GM18507 (cell line): ENCODE measurements around the gene PLEKHA7.
A peak's percentile ranks its signal among the peaks of the same experiment; 100 is the strongest.
"Not testable (repeated sequence)": the region's sequence is repeated elsewhere in the genome, so short reads cannot be mapped to it uniquely, and the experiment has no call there.

Experiments used
- DNase-seq: peaks from one replicate; pipeline ENCODE4 v3.0.0; 2011; ENCODE audit warnings: low read depth; ENCODE audit not compliant: insufficient read length; ENCODE audit errors: extremely low spot score
- FAIRE-seq: peaks from 2 replicates; lab custom pipeline; 2011; peaks lifted over from hg19 to GRCh38; lab: Jason Lieb, UNC

The PLEKHA7 gene

GRCh38 chr11:17012712-17013547 lies 1.3 kb downstream of the PLEKHA7 start:
- no peak for FAIRE-seq
- DNase-seq, result no peak

DNA sequence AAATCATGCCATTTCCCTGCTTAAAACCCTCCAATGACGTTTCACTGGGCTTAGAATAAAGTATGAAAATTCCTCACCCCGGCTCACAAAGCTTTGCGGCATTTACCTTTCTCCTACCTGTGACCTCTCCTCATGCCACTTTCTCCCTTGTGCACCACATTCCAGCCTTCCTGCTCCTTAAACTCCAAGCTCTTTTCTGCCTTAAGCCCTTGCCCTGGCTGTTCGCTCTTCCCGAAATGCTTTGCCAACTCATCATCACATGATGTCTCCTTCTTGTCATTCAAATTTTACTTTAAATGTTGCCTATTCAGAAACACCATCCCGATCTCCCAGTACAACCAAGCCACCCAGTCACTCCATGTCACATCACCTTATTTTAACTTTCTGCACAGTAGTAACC lies 2.0 kb downstream of the PLEKHA7 start:
- DNase-seq, result no peak

DNA sequence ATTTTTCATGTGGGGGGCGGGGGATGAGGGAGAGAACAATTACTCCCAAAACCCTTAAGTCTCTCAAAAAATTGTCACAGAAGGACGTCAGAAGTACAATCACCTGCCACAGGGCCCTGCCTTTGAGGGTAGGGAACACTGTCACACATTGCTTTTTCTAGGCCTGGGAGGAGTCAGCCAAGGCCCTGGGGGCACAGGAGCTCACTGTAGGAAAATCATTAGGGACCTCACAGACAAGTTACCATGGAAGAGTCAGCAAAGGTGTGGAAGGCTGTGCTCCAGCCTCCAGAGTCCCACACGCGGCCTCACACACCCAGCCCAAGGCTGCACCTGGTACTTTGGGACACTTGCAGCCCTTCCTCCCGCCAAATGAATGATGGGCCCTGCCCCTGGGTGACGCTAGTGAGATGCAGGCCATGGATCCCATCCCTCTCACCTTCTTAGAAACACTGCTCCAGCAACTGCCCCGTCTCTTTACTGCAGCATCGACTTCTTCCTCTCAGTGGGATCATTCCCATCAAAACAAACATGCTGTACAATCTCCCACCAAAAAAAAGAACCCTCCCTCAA lies 3.3 kb downstream of the PLEKHA7 start:
- FAIRE-seq (no peak), DNase-seq (no peak)

More for the DNA sequence above, 2.0 kb downstream of the PLEKHA7 start:
- FAIRE-seq, result no peak

GRCh38 chr11:17008099-17008498 lies 6.1 kb downstream of the PLEKHA7 start:
- no peak for FAIRE-seq

GRCh38 chr11:17005646-17006045 lies 8.6 kb downstream of the PLEKHA7 start:
- FAIRE-seq (no peak), DNase-seq (no peak)

More at GRCh38 chr11:17008099-17008498, 6.1 kb downstream of the PLEKHA7 start:
- DNase-seq, result no peak

DNA sequence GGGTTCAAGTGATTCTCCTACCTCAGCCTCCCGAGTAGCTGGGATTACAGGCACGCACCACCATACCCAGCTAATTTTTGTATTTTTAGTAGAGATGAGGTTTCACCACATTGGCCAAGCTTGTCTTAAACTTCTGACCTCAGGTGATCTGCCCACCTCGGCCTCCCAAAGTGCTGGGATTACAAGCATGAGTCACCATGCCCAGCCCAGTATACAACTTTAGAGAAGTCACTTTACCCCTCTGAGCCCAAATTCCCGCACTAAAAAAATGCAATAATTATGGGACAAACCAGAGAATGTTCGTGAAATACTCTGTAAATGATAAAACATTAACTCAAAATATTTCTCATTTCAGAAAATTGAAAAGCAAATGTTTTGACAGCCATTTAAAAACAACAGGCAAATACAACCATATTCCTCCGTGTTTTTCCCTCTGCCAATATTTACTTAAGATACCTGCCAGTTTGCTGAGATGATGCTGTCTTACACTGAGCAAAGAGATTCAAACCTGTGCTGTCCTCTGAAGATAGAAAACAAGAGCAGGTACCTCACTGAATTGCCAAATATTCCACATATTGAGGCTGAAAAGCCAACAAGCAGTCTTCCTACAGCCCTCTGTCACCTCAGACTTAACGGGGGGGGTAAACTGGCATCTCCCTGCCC lies 9.6 kb downstream of the PLEKHA7 start:
- FAIRE-seq (no peak), DNase-seq (no peak)

- DNase-seq (no peak), FAIRE-seq (no peak)
Observed at GRCh38 chr11:17003426-17003825, 10.8 kb downstream of the PLEKHA7 start.

DNA sequence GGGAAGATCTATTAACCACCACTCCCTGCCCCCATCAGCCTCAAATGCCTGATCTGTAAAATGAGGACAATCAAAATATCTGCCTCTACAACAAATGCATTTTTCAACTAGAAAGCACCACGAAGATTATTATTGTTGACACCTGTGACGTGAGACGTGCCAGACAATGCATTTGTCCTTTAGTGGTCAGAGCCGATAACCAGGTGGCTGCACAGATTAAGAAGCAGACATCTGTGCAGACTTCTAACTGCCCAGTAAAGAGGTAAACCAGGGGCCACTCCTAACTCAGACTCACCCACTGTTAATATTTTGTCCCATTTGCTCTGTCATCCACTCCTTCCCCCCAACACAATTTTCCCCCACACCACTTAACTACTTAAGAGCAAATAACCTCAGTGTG lies 11.7 kb downstream of the PLEKHA7 start:
- FAIRE-seq (no peak), DNase-seq (no peak)

DNA sequence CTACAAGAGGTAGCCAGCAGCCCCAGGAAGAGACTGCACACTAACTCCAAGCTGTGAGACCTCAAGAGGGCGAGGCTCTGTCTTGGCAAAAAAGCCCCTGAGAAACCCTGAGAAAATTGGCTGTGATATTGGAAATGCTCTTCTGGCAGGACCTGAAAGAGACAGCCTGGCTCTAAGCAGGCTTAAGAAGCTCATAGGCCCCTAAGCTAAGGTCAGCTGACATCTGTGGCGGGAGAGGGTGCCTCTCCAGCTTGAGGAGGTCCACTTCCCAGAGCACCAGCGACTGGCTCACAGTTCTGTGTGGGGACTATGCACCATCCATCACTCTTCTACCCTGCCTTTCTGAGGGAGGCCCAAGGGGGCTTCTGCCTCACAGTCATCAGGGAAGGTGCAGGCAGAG lies 12.4 kb downstream of the PLEKHA7 start:
- FAIRE-seq (no peak), DNase-seq (no peak)

DNA sequence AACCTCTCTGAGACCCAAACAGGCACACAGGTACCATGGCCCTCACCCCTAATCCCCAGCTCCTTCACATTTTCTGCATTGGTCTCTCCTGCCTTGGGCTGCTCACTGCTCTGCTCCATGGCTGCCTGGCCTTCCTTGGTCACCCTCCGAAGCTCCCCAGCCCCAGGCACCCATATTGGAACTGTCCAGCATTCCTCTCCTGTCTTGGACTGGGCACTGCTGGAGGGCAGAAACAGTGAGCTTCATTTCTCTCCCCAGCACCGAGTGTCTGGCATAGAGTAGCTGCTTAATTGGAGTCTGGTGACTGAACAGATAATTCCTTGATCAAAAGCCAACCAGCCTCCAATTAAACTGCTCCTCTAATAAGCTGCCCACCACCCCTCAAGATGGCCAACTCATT lies 13.2 kb downstream of the PLEKHA7 start:
- no peak for DNase-seq
- FAIRE-seq, result no peak

GRCh38 chr11:17000253-17000652 lies 14.0 kb downstream of the PLEKHA7 start:
- not testable (repeated sequence) for FAIRE-seq, DNase-seq

DNA sequence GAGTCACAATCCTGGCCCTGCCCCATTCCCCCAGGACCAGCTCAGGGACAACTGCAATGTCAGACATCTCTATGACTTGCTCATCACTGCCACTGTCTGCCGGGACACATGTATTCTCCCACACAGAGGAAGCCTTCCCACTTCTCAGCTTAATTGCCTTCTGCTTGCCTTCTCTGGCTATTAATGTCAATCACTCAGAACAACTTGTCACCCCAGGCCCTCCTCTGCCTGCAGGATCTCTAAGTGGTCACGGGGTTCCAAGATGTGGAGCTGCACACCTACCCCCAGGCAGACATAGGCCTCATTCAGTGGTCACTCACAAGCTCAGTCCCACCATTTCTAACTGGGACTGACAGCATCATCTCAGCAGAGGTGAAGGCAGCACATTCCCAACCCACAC lies 15.1 kb downstream of the PLEKHA7 start:
- no peak for FAIRE-seq
- DNase-seq, result no peak

- no peak for DNase-seq
- no peak for FAIRE-seq
Observed at GRCh38 chr11:16997624-16998023, 16.6 kb downstream of the PLEKHA7 start.

DNA sequence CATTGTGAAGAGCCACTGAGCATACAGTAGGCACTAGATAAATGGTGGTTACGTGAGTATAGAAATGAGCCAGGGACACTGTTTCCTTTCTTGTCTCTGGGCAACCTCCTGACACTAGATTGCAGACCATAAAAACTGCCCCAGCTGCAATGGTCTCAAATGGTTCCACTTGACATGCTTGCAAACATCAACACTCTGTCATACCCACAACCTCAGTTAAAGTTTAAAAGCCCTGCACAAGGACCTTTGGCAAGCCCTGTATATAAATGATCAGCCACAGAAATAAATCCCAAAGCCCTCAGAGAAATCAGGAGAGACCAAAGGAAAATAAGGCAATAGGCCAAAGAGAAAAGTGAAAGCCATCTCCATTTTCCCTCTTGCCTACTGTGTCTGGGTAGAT lies 20.7 kb downstream of the PLEKHA7 start:
- FAIRE-seq (peak; percentile 63), DNase-seq (no peak)

- DNase-seq (no peak), FAIRE-seq (no peak)
Observed at GRCh38 chr11:16992846-16993245, 21.4 kb downstream of the PLEKHA7 start.

- FAIRE-seq (no peak), DNase-seq (no peak)
Observed at GRCh38 chr11:16989554-16989953, 24.7 kb downstream of the PLEKHA7 start.

DNA sequence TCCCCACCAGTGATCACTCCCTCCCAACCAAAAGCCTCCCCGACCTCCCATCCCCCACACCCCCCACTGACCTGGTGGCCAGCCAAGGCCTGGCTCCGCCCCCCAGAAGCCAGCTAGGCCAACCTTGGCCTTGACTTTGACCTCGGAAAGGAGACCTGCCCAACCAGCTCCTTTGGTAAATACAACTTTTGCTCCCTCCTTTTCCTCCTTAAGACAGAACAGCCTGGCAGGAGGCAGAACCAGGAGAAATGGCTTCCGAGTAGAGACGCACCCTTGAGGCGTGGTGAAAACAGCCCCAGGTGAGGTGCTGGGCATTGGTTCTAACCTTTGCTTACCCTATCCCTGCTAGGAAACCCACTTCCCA lies 27.0 kb downstream of the PLEKHA7 start:
- DNase-seq, result no peak
- FAIRE-seq, result no peak

DNA sequence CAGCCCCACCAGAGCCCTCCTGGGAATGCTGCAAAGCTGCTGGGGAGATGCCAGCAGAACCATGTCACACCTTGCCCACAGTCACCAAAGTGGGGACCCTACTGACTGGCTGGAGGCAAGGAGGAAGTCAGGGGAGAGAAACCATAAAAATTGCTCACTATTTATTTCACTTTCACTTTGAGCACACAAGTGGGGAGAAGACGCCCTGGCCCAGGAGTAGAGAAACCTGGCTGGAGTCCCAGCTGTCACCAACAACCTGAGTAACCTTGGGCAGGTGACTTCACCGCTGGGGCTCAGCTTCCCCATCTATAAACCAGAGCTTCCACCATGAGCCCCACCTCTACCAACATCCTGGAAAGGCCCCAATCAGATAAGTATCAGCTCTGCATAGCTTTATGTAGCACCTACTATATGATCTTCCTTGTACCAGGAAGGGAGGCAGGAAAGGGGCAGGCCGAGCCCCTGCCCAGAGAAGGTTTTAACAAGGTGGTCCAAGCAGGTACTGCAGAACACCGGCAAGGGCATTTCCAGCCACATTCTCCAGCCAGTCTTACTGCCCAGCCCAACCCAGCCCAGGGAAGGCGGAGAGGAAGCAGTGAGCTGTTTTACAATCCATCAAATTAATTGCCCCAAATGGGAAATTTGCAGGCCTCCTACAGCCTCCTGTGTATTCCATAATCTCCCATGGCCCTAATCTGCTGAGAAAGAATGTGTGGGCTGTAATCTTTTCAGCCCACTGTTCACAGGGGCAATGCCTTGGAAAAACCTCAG lies 27.6 kb downstream of the PLEKHA7 start:
- peak; percentile 96 for FAIRE-seq
- DNase-seq, result peak; percentile 69

DNA sequence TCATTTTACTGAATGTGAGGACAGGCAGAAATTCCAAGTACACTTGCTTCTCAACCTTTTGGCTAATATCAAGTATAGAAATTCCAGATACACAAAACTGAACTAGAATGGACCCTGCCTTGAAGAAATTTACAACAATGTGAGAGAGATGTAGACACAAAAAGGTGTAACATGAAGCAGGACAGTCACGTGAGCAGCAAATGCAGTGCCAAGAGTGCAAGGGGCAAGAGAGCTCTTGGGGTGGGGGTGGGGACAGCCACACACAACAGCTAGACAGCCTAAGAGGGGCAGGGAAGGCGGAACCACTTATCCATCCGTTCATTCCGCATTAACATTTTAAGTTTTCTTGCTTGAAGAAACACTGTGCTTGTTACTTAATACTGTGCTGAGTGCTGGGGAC lies 28.9 kb downstream of the PLEKHA7 start:
- FAIRE-seq (no peak), DNase-seq (no peak)

DNA sequence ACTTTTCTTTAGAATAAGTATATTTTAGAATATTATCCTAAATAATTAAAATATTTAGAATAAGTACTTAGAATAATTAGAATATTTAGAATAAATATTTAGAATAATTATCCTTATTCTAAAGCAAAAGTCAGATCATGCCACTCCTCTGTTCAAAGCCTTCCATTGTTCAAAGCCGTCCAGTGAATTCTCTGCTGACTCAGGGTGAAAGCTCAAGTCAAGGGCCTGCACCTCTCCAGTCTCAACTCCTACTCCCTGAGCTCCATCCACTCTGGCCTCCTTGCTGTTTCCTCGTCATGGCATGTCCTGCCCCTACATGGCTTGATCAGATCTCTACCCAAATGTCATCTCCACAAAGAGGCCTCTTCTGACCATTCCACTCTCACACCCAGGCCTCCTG lies 30.0 kb downstream of the PLEKHA7 start:
- DNase-seq (no peak), FAIRE-seq (no peak)
